D721Med (cell line): Measurements from ENCODE around the gene LTO1.

Experiments used
- DNase-seq: peaks from one replicate; pipeline ENCODE4 v3.0.0; 2011; ENCODE audit warnings: low spot score; ENCODE audit not compliant: insufficient read length
- FAIRE-seq: peaks from 2 replicates; lab custom pipeline; 2011; peaks lifted over from hg19 to GRCh38; lab: Jason Lieb, UNC
- TF ChIP-seq, protein P1 (sequence below): IDR thresholded peaks from 2 replicates; pipeline ENCODE4 v1.5.1; 2012; ENCODE audit warnings: mild to moderate bottlenecking, control low read depth; ENCODE audit not compliant: insufficient read depth; ENCODE audit errors: missing control alignments

The LTO1 gene

DNA sequence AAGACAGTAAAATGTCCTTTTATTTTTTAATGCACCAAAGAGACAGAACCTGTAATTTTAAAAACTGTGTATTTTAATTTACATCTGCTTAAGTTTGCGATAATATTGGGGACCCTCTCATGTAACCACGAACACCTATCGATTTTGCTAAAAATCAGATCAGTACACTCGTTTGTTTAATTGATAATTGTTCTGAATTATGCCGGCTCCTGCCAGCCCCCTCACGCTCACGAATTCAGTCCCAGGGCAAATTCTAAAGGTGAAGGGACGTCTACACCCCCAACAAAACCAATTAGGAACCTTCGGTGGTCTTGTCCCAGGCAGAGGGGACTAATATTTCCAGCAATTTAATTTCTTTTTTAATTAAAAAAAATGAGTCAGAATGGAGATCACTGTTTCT, 35.3 kb downstream of the LTO1 start:
- FAIRE-seq (no peak), DNase-seq (no peak)
- TF ChIP-seq, protein P1, sequence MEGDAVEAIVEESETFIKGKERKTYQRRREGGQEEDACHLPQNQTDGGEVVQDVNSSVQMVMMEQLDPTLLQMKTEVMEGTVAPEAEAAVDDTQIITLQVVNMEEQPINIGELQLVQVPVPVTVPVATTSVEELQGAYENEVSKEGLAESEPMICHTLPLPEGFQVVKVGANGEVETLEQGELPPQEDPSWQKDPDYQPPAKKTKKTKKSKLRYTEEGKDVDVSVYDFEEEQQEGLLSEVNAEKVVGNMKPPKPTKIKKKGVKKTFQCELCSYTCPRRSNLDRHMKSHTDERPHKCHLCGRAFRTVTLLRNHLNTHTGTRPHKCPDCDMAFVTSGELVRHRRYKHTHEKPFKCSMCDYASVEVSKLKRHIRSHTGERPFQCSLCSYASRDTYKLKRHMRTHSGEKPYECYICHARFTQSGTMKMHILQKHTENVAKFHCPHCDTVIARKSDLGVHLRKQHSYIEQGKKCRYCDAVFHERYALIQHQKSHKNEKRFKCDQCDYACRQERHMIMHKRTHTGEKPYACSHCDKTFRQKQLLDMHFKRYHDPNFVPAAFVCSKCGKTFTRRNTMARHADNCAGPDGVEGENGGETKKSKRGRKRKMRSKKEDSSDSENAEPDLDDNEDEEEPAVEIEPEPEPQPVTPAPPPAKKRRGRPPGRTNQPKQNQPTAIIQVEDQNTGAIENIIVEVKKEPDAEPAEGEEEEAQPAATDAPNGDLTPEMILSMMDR = no peak

DNA sequence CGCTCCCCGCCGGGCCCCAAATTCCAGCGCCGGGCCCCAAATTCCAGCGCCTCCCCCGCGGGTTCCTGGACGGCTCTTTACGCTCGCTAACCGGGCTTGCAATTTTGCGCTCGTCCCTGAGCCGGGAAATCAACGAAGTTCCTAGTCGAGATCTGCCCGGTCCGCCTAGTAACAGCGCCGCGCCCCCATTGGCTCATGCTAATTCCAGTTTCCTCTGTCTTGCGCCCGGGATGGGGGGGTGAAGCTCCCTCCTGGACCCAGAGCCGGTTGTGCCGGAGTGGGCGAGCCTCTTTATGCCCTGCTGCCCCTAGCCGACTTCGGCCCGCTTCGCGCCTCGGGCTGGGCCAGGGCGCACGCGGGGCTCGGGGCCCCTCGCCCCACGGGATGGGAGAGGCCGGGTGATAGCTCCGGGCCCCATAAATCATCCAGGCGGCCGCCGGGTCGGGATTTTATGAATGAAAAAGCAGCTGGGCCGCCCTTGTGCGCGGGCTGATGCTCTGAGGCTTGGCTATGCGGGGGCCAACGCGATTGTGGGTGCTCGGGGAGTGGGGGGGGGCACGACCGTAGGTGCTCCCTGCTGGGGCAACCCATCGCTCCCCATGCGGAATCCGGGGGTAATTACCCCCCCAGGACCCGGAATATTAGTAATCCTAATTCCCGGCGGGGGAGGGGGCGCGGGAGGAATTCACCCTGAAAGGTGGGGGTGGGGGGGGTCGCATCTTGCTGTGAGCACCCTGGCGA, 36.0 kb downstream of the LTO1 start:
- TF ChIP-seq, protein P1 = no peak
- DNase-seq = peak; percentile 75
- no peak for FAIRE-seq

DNA sequence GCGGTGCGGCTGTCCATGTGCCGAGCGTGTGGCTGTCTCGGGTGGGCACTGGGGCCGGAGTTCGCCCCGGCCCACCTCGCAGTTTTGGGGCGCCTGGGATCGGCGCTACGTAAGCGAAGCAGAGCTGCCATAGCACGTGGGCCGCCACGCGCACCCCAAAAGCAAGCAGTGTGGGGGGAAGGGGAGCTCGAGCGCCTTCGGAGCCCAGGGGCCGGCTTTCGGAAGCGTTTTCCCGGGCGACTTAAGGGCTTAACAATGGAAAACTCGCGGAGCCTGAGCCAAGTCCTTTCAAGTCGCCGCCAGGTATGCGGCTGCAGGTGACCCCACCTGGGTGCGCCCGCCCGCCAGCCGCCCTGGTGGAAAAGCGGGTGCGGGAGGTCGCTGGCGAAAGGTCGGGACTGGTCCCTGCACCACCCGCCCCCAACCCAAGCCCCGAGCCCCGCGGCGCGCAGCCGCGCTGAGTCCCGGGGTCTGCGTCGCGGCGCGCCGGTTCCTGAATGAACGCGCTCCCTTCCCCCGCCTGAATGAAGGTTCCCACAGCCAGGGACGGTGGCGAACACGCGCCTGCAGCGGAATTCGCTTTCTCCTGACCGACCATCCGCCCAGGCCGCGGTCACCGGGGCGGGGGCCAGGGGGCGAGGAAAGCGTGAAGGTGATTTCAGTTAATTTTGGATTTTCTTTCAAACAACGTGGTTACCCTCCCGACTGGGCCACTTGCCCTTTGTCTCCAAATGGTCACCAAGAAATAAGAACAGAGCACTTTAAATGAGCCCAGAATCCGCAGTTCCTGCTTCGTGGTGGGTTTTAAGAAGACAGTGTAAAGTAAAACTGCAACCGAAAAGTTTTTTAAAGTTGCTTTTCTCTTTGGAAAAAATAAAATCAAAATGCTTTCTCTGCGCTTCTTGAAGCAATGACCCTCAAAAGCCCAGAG, 36.9 kb downstream of the LTO1 start:
- TF ChIP-seq, protein P1 = no peak
- FAIRE-seq (no peak), DNase-seq (no peak)

DNA sequence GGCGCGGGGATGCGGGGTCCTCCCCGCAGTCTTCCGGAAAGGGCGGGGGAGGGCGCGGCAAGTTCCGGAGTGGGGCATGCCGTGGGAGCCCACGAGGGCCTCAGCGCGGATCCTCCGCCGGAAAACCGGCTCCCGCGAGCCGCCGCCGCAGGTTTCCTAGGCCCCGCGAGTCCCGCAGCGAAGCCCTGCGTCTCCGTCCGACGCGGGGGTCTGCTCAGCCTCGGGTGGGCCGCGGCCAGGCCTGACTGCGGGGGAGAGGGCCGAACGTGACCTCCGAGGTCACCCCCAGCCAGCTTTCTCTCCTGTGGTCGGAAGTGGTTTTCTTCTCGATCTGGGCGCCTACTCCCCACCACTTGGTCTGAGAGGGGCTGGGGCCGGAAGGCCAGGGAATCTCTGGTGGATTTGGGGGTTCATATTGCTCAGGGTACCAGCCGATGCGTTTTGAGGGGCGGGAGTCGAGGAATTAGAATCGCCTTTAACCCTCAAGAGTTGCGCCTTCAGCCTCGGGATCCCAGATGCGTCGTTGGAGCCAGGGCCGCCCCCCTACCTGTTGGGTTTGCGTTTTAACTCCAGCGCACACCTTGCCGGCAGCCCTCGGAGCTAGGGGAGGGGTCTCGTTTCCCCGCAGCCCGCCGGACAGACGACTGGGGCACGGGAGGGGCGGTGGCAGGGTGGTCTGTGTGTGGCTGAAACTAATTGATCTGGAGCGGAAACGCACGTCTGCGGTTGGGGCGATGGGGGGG, 37.8 kb downstream of the LTO1 start:
- no peak for FAIRE-seq
- TF ChIP-seq, protein P1 = no peak
- DNase-seq = no peak

DNA sequence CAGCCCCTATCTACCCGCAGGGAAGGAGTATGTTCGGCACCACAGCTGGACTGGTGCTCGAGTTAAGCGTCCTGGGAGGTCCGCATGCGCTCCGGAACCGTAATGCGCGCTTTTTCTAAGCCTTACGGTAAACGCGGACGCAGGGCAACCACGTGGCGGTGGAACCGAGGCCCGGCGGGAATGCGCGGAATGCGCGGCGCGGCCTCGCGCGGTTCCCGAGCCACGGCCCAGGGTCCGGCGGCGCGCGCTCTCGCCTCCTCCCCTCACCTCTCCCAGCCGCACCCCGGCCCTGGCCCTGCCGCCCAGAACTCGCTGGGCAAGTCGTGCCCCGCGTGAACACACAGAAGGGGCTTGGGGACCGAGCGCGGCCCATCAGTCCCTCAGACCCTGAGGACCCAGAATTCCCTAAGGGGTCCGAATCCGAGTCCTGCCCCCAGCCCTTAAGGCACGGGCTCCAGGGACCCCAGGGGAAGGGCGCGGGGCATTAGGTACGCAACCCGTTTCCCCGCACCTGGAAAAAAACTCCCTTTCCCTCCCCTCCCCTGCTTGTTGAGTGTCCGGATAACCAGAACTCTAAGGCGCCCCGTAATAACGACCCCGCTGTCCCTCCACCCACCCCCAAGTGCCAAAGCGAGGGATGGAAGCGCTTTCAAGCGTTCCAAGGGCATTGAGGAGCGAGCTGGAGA, 38.5 kb downstream of the LTO1 start:
- TF ChIP-seq, protein P1 = no peak
- FAIRE-seq (no peak), DNase-seq (no peak)

DNA sequence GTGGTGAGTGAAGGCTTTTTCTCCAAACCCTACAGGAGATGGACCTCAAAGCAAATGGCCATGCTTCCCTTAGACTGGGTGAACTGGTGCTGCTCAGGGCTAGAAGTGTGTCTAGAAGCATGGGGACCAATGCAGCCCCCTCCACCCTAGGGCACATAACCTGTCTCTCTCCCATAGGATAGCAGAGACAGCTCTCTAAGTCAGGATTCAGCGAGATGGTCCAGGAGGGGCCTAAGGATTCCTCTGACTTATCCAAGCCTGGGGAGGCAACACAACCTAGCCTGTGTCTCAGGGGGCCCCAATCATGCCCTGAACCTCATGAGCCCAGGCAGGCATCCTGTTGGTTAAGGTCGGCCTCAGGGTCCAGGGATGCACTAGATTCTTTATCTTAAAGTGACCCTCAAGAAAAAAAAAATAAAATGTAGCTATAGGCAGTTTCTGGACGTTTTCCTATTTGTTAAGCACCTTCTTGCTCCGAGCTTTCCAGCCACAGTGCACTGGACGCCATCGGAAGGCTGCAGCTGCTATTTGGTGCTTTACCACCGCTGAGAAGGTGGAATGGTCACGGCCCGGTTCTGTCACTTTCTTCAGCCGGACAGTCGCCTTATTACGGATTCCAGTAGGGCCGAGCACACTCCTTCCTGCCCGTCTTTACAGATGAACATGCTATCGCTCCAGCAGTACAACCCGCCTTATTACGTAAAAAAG, 39.2 kb downstream of the LTO1 start:
- FAIRE-seq (no peak), DNase-seq (no peak)
- TF ChIP-seq, protein P1 = no peak
